HEK293 (cell line): ENCODE data around the gene C1QB.
A peak's percentile ranks its signal among the peaks of the same experiment; 100 is the strongest.

Source experiments
- CTCF ChIA-PET: fragments of 350-600 bp; formaldehyde crosslinking; extraction: SDS; loops from one replicate; lab custom pipeline; 2021; ENCODE audit warnings: antibody characterized with exemption; lab: Yijun Ruan, JAX
- POLR2A ChIA-PET: fragments of 300-600 bp; formaldehyde crosslinking; extraction: SDS; loops from one replicate; lab custom pipeline; 2020; ENCODE audit warnings: antibody characterized with exemption, inconsistent platforms; lab: Yijun Ruan, JAX
- H3K27ac ChIP-seq: fragments of 200-500 bp; sonication (Bioruptor generic); 2 replicates; pipeline ENCODE4 v1.5.1; 2014; ENCODE audit warnings: low read depth, low read length, control low read depth, inconsistent platforms; ENCODE audit errors: extremely low read depth
- H3K36me3 ChIP-seq, 2 experiments: fragments of 200-500 bp in 1 of 2; sonication (Bioruptor generic) in 1 of 2; 1 replicate in 1 of 2; 2 replicates in 1 of 2; pipeline ENCODE4 v1.5.1; 2014 to 2017; ENCODE audit warnings: inconsistent platforms in 2 of 2, low read length in 2 of 2; ENCODE audit not compliant: control insufficient read depth in 2 of 2, insufficient read depth in 1 of 2
- H3K4me1 ChIP-seq: fragments of 200-500 bp; sonication (Bioruptor generic); 2 replicates; pipeline ENCODE4 v1.5.1; 2014; ENCODE audit warnings: mild to moderate bottlenecking, low read length, inconsistent platforms; ENCODE audit not compliant: control insufficient read depth, insufficient read depth
- H3K4me3 ChIP-seq: 2 replicates; pipeline ENCODE4 v1.5.1; 2011; ENCODE audit warnings: low read depth, mild to moderate bottlenecking, control low read depth, low read length, moderate library complexity
- H3K9me3 ChIP-seq: fragments of 200-500 bp; sonication (Bioruptor generic); 2 replicates; pipeline ENCODE4 v1.5.1; 2014; ENCODE audit warnings: low read depth, low read length, inconsistent platforms; ENCODE audit not compliant: control insufficient read depth, insufficient read depth
- EGR2 ChIP-seq: fragments of 450-650 bp; formaldehyde crosslinking; IDR thresholded peaks from 2 replicates; pipeline ENCODE4 v1.5.1; 2016; ENCODE audit warnings: low read depth, missing biosample characterization, missing genetic modification characterization
- IKZF3 ChIP-seq: fragments of 450-650 bp; IDR thresholded peaks from 2 replicates; pipeline ENCODE4 v1.5.0; 2018; ENCODE audit warnings: missing biosample characterization, mild to moderate bottlenecking, missing genetic modification characterization, moderate library complexity
- SALL2 ChIP-seq: fragments of 450-650 bp; formaldehyde crosslinking; IDR thresholded peaks from 2 replicates; pipeline ENCODE4 v1.5.0; 2017; ENCODE audit warnings: missing biosample characterization, mild to moderate bottlenecking, missing genetic modification characterization, borderline replicate concordance
- SP2 ChIP-seq: fragments of 450-650 bp; formaldehyde crosslinking; IDR thresholded peaks from 2 replicates; pipeline ENCODE4 v1.5.1; 2016; ENCODE audit warnings: missing biosample characterization, missing genetic modification characterization
- ZBTB17 ChIP-seq: fragments of 450-650 bp; formaldehyde crosslinking; IDR thresholded peaks from 2 replicates; pipeline ENCODE4 v1.5.1; 2016; ENCODE audit warnings: missing biosample characterization, missing genetic modification characterization
- ZFHX2 ChIP-seq: fragments of 450-650 bp; formaldehyde crosslinking; conservative IDR thresholded peaks from 2 replicates; pipeline ENCODE4 v1.5.1; 2016; ENCODE audit warnings: missing biosample characterization, missing genetic modification characterization
- ZNF146 ChIP-seq: fragments of 450-650 bp; formaldehyde crosslinking; IDR thresholded peaks from 2 replicates; pipeline ENCODE4 v1.5.1; 2016; ENCODE audit warnings: missing biosample characterization, missing genetic modification characterization
- ZNF223 ChIP-seq: fragments of 450-650 bp; formaldehyde crosslinking; IDR thresholded peaks from 2 replicates; pipeline ENCODE4 v1.5.1; 2016; ENCODE audit warnings: missing biosample characterization, missing genetic modification characterization
- ZNF266 ChIP-seq: fragments of 450-650 bp; formaldehyde crosslinking; IDR thresholded peaks from 2 replicates; pipeline ENCODE4 v1.5.1; 2016; ENCODE audit warnings: missing biosample characterization, missing genetic modification characterization, low read depth
- ZNF311 ChIP-seq: fragments of 450-650 bp; formaldehyde crosslinking; IDR thresholded peaks from 2 replicates; pipeline ENCODE4 v1.5.1; 2017; ENCODE audit warnings: missing biosample characterization, missing genetic modification characterization, borderline replicate concordance
- ZNF366 ChIP-seq: fragments of 450-650 bp; formaldehyde crosslinking; conservative IDR thresholded peaks from 2 replicates; pipeline ENCODE4 v1.5.1; 2016; ENCODE audit warnings: missing biosample characterization, missing genetic modification characterization
- ZNF37A ChIP-seq: fragments of 450-650 bp; IDR thresholded peaks from 2 replicates; pipeline ENCODE4 v1.5.1; 2018; ENCODE audit warnings: missing biosample characterization, missing genetic modification characterization
- ZNF571 ChIP-seq: fragments of 450-650 bp; formaldehyde crosslinking; IDR thresholded peaks from 2 replicates; pipeline ENCODE4 v1.5.0; 2017; ENCODE audit warnings: missing biosample characterization, missing genetic modification characterization
- ZNF670 ChIP-seq: fragments of 450-650 bp; formaldehyde crosslinking; IDR thresholded peaks from 2 replicates; pipeline ENCODE4 v1.5.1; 2016; ENCODE audit warnings: missing biosample characterization, missing genetic modification characterization, low read depth
- ZNF768 ChIP-seq: fragments of 450-650 bp; formaldehyde crosslinking; IDR thresholded peaks from 2 replicates; pipeline ENCODE4 v1.5.1; 2018; ENCODE audit warnings: missing biosample characterization, mild to moderate bottlenecking, missing genetic modification characterization
- ZNF776 ChIP-seq: fragments of 450-650 bp; formaldehyde crosslinking; IDR thresholded peaks from 2 replicates; pipeline ENCODE4 v1.5.0; 2017; ENCODE audit warnings: missing biosample characterization, missing genetic modification characterization, borderline replicate concordance
- TF ChIP-seq, protein P1 (sequence below): fragments of 450-650 bp; formaldehyde crosslinking; IDR thresholded peaks from 2 replicates; pipeline ENCODE4 v1.5.1; 2017; ENCODE audit warnings: missing biosample characterization, missing genetic modification characterization
- TF ChIP-seq, protein P2 (sequence below): fragments of 450-650 bp; formaldehyde crosslinking; IDR thresholded peaks from 2 replicates; pipeline ENCODE4 v1.5.1; 2016; ENCODE audit warnings: missing biosample characterization, missing genetic modification characterization
- TF ChIP-seq, protein P3 (sequence below): fragments of 450-650 bp; formaldehyde crosslinking; IDR thresholded peaks from 2 replicates; pipeline ENCODE4 v1.5.1; 2016; ENCODE audit warnings: missing biosample characterization, missing genetic modification characterization
- TF ChIP-seq, protein P4 (sequence below): fragments of 450-650 bp; formaldehyde crosslinking; IDR thresholded peaks from 2 replicates; pipeline ENCODE4 v1.5.1; 2016; ENCODE audit warnings: missing biosample characterization, missing genetic modification characterization

C1QB gene

DNA sequence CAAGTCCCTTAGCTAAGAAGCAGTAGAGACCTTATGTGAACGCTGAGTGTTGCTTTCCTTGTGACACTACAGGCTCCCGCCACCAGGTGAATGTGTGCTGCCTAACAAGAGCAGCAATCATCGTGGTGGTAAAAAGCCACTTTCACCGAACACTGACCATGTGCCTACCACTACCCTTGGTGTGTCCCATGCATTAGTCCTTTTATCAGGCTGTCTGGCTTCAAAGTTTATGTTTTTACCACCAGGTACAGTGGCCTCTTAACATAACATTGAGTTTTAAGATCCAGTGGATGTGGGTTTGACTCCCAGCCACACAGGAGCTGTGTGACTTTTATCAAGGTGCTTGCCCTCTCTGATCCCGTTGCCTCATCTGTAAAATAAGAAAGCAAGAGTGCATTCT is 1.7 kb downstream of the C1QB start:
- Histone ChIP-seq H3K27ac (no peak overlapping the region), H3K4me1 (no peaks in the 10 kb centered on the region), H3K4me3 (no peak overlapping the region)
- TF ChIP-seq ZNF768 (tag by site-specific recombination) (peak; percentile 90), ZNF670 (tag by site-specific recombination) (no peak)
- TF ChIP-seq, all 188 proteins: peak for 1
- ChIA-PET POLR2A (no interaction called here), CTCF (interaction anchor here (0.7 to 1.6 kb wide), 6 partner anchors 11 to 276 kb away, joined by 3 to 6 read pairs (median 5); no protein-coding TSS in a partner anchor)
- no peaks in the 10 kb centered on the region for H3K36me3 ChIP-seq
- no peaks in the 10 kb centered on the region for H3K9me3 ChIP-seq

DNA sequence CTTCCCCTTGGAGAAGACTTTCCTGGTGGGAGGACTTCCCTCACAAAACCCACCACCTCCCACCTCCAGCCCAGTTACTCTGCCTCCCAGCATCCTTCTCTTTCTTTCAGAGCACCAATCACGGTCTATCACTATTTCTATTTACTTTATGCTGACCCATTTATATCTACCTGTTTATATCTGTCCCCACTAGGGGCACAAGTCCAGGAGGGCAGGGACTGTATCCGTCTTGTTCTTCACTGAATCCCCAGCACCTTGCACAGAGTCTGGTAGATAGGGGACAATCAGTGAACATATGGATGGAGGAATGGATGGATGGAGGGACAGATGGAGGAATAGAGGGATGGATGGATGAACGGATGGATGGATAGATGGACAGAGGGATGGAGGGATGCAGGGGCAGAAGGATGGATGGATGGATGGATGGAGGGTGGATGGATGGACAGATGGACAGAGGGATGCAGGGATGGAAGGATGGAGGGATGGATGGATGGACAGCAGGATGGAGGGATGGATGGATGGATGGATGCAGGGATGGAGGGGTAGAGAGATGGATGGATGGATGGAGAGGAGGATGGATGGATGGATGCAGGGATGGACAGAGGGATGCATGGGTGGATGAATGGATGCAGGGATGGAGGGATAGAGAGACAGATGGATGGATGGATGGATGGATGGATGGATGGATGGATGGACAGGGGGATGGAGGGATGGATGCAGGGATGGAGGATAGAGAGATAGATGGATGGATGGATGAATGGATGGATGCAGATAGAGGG is 5.5 kb downstream of the C1QB start:
- H3K9me3 ChIP-seq = no peaks in the 10 kb centered on the region
- CTCF ChIA-PET = no interaction called here
- POLR2A ChIA-PET = no interaction called here

DNA sequence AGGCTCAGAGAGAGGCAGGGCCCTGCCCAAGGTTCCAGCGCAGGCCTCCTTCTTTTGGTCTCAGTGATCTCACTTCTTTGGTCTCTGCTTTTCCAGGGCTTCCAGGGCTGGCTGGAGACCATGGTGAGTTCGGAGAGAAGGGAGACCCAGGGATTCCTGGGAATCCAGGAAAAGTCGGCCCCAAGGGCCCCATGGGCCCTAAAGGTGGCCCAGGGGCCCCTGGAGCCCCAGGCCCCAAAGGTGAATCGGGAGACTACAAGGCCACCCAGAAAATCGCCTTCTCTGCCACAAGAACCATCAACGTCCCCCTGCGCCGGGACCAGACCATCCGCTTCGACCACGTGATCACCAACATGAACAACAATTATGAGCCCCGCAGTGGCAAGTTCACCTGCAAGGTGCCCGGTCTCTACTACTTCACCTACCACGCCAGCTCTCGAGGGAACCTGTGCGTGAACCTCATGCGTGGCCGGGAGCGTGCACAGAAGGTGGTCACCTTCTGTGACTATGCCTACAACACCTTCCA is 7.7 kb downstream of the C1QB start:
- TF ChIP-seq SP2 (tag by site-specific recombination) = no peak
- TF ChIP-seq ZNF223 = no peak
- TF ChIP-seq, protein P1, sequence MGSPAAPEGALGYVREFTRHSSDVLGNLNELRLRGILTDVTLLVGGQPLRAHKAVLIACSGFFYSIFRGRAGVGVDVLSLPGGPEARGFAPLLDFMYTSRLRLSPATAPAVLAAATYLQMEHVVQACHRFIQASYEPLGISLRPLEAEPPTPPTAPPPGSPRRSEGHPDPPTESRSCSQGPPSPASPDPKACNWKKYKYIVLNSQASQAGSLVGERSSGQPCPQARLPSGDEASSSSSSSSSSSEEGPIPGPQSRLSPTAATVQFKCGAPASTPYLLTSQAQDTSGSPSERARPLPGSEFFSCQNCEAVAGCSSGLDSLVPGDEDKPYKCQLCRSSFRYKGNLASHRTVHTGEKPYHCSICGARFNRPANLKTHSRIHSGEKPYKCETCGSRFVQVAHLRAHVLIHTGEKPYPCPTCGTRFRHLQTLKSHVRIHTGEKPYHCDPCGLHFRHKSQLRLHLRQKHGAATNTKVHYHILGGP (tag by site-specific recombination) = no peak
- TF ChIP-seq, protein P2, sequence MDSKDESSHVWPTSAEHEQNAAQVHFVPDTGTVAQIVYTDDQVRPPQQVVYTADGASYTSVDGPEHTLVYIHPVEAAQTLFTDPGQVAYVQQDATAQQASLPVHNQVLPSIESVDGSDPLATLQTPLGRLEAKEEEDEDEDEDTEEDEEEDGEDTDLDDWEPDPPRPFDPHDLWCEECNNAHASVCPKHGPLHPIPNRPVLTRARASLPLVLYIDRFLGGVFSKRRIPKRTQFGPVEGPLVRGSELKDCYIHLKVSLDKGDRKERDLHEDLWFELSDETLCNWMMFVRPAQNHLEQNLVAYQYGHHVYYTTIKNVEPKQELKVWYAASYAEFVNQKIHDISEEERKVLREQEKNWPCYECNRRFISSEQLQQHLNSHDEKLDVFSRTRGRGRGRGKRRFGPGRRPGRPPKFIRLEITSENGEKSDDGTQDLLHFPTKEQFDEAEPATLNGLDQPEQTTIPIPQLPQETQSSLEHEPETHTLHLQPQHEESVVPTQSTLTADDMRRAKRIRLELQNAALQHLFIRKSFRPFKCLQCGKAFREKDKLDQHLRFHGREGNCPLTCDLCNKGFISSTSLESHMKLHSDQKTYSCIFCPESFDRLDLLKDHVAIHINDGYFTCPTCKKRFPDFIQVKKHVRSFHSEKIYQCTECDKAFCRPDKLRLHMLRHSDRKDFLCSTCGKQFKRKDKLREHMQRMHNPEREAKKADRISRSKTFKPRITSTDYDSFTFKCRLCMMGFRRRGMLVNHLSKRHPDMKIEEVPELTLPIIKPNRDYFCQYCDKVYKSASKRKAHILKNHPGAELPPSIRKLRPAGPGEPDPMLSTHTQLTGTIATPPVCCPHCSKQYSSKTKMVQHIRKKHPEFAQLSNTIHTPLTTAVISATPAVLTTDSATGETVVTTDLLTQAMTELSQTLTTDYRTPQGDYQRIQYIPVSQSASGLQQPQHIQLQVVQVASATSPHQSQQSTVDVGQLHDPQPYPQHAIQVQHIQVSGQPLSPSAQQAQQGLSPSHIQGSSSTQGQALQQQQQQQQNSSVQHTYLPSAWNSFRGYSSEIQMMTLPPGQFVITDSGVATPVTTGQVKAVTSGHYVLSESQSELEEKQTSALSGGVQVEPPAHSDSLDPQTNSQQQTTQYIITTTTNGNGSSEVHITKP (tag by site-specific recombination) = peak; percentile 30; the same call in 1 of the 2 replicates
- ChIA-PET CTCF (no interaction called here), POLR2A (no interaction called here)
- no peak overlapping the region for H3K4me3 ChIP-seq
- no peak overlapping the region for H3K27ac ChIP-seq
- no peaks in the 10 kb centered on the region for H3K4me1 ChIP-seq
- no peaks in the 10 kb centered on the region for H3K36me3 ChIP-seq
- H3K9me3 ChIP-seq = no peaks in the 10 kb centered on the region

More for the DNA sequence above, 5.5 kb downstream of the C1QB start:
- TF ChIP-seq ZNF266 (tag by site-specific recombination) (0 out of 2 replicates have a peak, but pooled peaks have one; percentile 20), ZNF37A (no peak), ZNF311 (tag by site-specific recombination) (peak; percentile 60; the same call in 1 of the 2 replicates), ZNF776 (tag by site-specific recombination) (0 out of 2 replicates have a peak, but pooled peaks have one; percentile 12), ZBTB17 (tag by site-specific recombination) (peak; percentile 90; the same call in 1 of the 2 replicates), ZNF366 (tag by site-specific recombination) (peak; percentile 100), EGR2 (tag by site-specific recombination) (0 out of 2 replicates have a peak, but pooled peaks have one; percentile 13), SALL2 (tag by site-specific recombination) (0 out of 2 replicates have a peak, but pooled peaks have one; percentile 49), ZFHX2 (tag by site-specific recombination) (0 out of 2 replicates have a peak, but pooled peaks have one; percentile 23), ZNF571 (tag by site-specific recombination) (0 out of 2 replicates have a peak, but pooled peaks have one; percentile 56), ZNF146 (tag by site-specific recombination) (no peak), IKZF3 (tag by site-specific recombination) (no peak)
- TF ChIP-seq, protein P3, sequence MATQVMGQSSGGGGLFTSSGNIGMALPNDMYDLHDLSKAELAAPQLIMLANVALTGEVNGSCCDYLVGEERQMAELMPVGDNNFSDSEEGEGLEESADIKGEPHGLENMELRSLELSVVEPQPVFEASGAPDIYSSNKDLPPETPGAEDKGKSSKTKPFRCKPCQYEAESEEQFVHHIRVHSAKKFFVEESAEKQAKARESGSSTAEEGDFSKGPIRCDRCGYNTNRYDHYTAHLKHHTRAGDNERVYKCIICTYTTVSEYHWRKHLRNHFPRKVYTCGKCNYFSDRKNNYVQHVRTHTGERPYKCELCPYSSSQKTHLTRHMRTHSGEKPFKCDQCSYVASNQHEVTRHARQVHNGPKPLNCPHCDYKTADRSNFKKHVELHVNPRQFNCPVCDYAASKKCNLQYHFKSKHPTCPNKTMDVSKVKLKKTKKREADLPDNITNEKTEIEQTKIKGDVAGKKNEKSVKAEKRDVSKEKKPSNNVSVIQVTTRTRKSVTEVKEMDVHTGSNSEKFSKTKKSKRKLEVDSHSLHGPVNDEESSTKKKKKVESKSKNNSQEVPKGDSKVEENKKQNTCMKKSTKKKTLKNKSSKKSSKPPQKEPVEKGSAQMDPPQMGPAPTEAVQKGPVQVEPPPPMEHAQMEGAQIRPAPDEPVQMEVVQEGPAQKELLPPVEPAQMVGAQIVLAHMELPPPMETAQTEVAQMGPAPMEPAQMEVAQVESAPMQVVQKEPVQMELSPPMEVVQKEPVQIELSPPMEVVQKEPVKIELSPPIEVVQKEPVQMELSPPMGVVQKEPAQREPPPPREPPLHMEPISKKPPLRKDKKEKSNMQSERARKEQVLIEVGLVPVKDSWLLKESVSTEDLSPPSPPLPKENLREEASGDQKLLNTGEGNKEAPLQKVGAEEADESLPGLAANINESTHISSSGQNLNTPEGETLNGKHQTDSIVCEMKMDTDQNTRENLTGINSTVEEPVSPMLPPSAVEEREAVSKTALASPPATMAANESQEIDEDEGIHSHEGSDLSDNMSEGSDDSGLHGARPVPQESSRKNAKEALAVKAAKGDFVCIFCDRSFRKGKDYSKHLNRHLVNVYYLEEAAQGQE (tag by site-specific recombination) = no peak
- TF ChIP-seq, protein P4, sequence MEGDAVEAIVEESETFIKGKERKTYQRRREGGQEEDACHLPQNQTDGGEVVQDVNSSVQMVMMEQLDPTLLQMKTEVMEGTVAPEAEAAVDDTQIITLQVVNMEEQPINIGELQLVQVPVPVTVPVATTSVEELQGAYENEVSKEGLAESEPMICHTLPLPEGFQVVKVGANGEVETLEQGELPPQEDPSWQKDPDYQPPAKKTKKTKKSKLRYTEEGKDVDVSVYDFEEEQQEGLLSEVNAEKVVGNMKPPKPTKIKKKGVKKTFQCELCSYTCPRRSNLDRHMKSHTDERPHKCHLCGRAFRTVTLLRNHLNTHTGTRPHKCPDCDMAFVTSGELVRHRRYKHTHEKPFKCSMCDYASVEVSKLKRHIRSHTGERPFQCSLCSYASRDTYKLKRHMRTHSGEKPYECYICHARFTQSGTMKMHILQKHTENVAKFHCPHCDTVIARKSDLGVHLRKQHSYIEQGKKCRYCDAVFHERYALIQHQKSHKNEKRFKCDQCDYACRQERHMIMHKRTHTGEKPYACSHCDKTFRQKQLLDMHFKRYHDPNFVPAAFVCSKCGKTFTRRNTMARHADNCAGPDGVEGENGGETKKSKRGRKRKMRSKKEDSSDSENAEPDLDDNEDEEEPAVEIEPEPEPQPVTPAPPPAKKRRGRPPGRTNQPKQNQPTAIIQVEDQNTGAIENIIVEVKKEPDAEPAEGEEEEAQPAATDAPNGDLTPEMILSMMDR (tag by site-specific recombination) = peak; percentile 31; the same call in 1 of the 2 replicates
- TF ChIP-seq, all 188 proteins: peak for 10
- Histone ChIP-seq H3K36me3 (no peaks in the 10 kb centered on the region), H3K27ac (no peak overlapping the region), H3K4me3 (no peak overlapping the region), H3K4me1 (no peaks in the 10 kb centered on the region)
